IMR-90 (cell line): Measurements from ENCODE around the gene KDM6B. TPM values are rescaled to one million over a fixed set of nuclear protein-coding genes. Genes with fewer than 3 reads are reported as not detected.

Source experiments
- polyA plus RNA-seq, 3 experiments: library from polyadenylated mRNA; depleted of rRNA; stranded (reverse); fragments of >200 nt; gene quantifications; 2 replicates each; pipeline ENCODE4 v1.2.3, GENCODE V29; 2012; ENCODE audit warnings: low replicate concordance in 1 of 3
- total RNA-seq: library from RNA; depleted of rRNA; stranded (reverse); fragments of >200 nt; gene quantifications from 2 replicates; pipeline ENCODE4 v1.2.3, GENCODE V29; 2012; rRNA removed

The KDM6B gene
- total and polyA plus RNA-seq, 2 of the 4 experiments (the other 2 are of a cell fraction): 0.72 to 3.5 TPM

Other genes with a start within 250 kb of the KDM6B start
- 0.18 and 0.28 TPM in 2 replicates for gene SOX15, start 244.1 kb upstream of the KDM6B start, total RNA-seq
- 0.62 and 1.0 TPM in 2 replicates for gene SOX15, start 244.1 kb upstream of the KDM6B start, polyA plus RNA-seq (2012; rRNA removed)
- gene FXR2, start 219.3 kb upstream of the KDM6B start, total RNA-seq: 38.6 and 39.1 TPM in 2 replicates
- 55.9 and 59.8 TPM in 2 replicates for gene FXR2, start 219.3 kb upstream of the KDM6B start, polyA plus RNA-seq (2012; rRNA removed)
- 20.4 and 21.4 TPM in 2 replicates for gene SAT2, start 206.4 kb upstream of the KDM6B start, total RNA-seq
- 43.8 and 45.9 TPM in 2 replicates for gene SAT2, start 206.4 kb upstream of the KDM6B start, polyA plus RNA-seq (2012; rRNA removed)
- gene SHBG, start 204.1 kb upstream of the KDM6B start, total RNA-seq: 0.36 TPM in 1 of 2 replicates, not detected in the other
- 0.38 and 0.40 TPM in 2 replicates for gene SHBG, start 204.1 kb upstream of the KDM6B start, polyA plus RNA-seq (2012; rRNA removed)
- not detected in 2 replicates for gene ATP1B2, start 183.3 kb upstream of the KDM6B start, total RNA-seq
- 0.02 TPM in 1 of 2 replicates, not detected in the other for gene ATP1B2, start 183.3 kb upstream of the KDM6B start, polyA plus RNA-seq (2012; rRNA removed)
- gene TP53, start 146.7 kb upstream of the KDM6B start, total RNA-seq: 26.4 and 31.2 TPM in 2 replicates
- gene TP53, start 146.7 kb upstream of the KDM6B start, polyA plus RNA-seq (2012; rRNA removed): 41.6 and 48.5 TPM in 2 replicates
- gene WRAP53, start 145.7 kb upstream of the KDM6B start, total RNA-seq: 5.0 and 6.6 TPM in 2 replicates
- gene WRAP53, start 145.7 kb upstream of the KDM6B start, polyA plus RNA-seq (2012; rRNA removed): 9.4 and 9.5 TPM in 2 replicates
- gene EFNB3, start 129.0 kb upstream of the KDM6B start, total RNA-seq: 0.54 and 0.56 TPM in 2 replicates
- 2.0 TPM in 2 replicates for gene EFNB3, start 129.0 kb upstream of the KDM6B start, polyA plus RNA-seq (2012; rRNA removed)
- gene DNAH2, start 116.5 kb upstream of the KDM6B start, total RNA-seq: under 0.01 TPM in 2 replicates
- gene DNAH2, start 116.5 kb upstream of the KDM6B start, polyA plus RNA-seq (2012; rRNA removed): 0.01 and 0.02 TPM in 2 replicates
- not detected in 2 replicates for gene TMEM88, start 20.8 kb downstream of the KDM6B start, total RNA-seq
- gene TMEM88, start 20.8 kb downstream of the KDM6B start, polyA plus RNA-seq (2012; rRNA removed): 1.9 and 2.1 TPM in 2 replicates
- 40.7 and 62.2 TPM in 2 replicates for gene NAA38, start 23.3 kb downstream of the KDM6B start, total RNA-seq
- 76.8 and 122 TPM in 2 replicates for gene NAA38, start 23.3 kb downstream of the KDM6B start, polyA plus RNA-seq (2012; rRNA removed)
- gene CYB5D1, start 23.8 kb downstream of the KDM6B start, total RNA-seq: 10.8 and 11.1 TPM in 2 replicates
- gene CYB5D1, start 23.8 kb downstream of the KDM6B start, polyA plus RNA-seq (2012; rRNA removed): 7.0 and 8.8 TPM in 2 replicates
- 67.2 and 78.1 TPM in 2 replicates for gene CHD3, start 54.6 kb downstream of the KDM6B start, total RNA-seq
- 55.1 and 65.4 TPM in 2 replicates for gene CHD3, start 54.6 kb downstream of the KDM6B start, polyA plus RNA-seq (2012; rRNA removed)
- 1.3 and 1.4 TPM in 2 replicates for gene RNF227, start 82.1 kb downstream of the KDM6B start, total RNA-seq
- gene RNF227, start 82.1 kb downstream of the KDM6B start, polyA plus RNA-seq (2012; rRNA removed): 2.7 and 3.1 TPM in 2 replicates
- 0.36 and 0.56 TPM in 2 replicates for gene KCNAB3, start 95.6 kb downstream of the KDM6B start, total RNA-seq
- 4.2 and 4.9 TPM in 2 replicates for gene KCNAB3, start 95.6 kb downstream of the KDM6B start, polyA plus RNA-seq (2012; rRNA removed)
- gene TRAPPC1, start 97.7 kb downstream of the KDM6B start, total RNA-seq: 31.4 and 50.4 TPM in 2 replicates
- 303 and 341 TPM in 2 replicates for gene TRAPPC1, start 97.7 kb downstream of the KDM6B start, polyA plus RNA-seq (2012; rRNA removed)
- 12.5 and 12.7 TPM in 2 replicates for gene CNTROB, start 98.0 kb downstream of the KDM6B start, total RNA-seq
- gene CNTROB, start 98.0 kb downstream of the KDM6B start, polyA plus RNA-seq (2012; rRNA removed): 26.3 and 26.4 TPM in 2 replicates
- gene GUCY2D, start 168.4 kb downstream of the KDM6B start, total RNA-seq: not detected in 2 replicates
- 0.03 TPM in 1 of 2 replicates, not detected in the other for gene GUCY2D, start 168.4 kb downstream of the KDM6B start, polyA plus RNA-seq (2012; rRNA removed)
- gene ALOX15B, start 204.8 kb downstream of the KDM6B start, total RNA-seq: not detected in 2 replicates
- gene ALOX15B, start 204.8 kb downstream of the KDM6B start, polyA plus RNA-seq (2012; rRNA removed): not detected in 2 replicates